Right lobe of liver (tissue), 4 donors: ENCODE results near the gene CTDSPL.

ENCODE experiments used
- CTCF ChIP-seq, 4 donors: fragments of 200-600 bp in 3 of 4; fragments of 450-650 bp in 1 of 4; IDR thresholded peaks; one replicate each; pipeline versions ENCODE4 v1.5.1 to v1.8.0; 2016 to 2022; ENCODE audit warnings: antibody characterized with exemption in 4 of 4, mild to moderate bottlenecking in 2 of 4
- POLR2A ChIP-seq: fragments of 450-650 bp; IDR thresholded peaks from one replicate; pipeline ENCODE4 v1.6.1; 2017; ENCODE audit warnings: antibody characterized with exemption, mild to moderate bottlenecking
- donor health status: DM: no; HTN: no; CAD: no.
- donor health status: DM: no; HTN: no; CAD: no.
- donor health status: DM: no; HTN: yes; CAD: no.

GRCh38 chr3:37997791-37998370 lies 136.2 kb downstream of the CTDSPL start:
- no peak for TF ChIP-seq POLR2A
- TF ChIP-seq CTCF (IDR thresholded peaks at IDR 0.05) = no peak
